Mammary epithelial cell (primary cell): ENCODE data around the gene NEGR1.

Experiments used
- EZH2 ChIP-seq: IDR thresholded peaks from 2 replicates; pipeline ENCODE4 v1.6.1; 2012; ENCODE audit warnings: low read length, inconsistent platforms, borderline replicate concordance
- TF ChIP-seq, protein P1 (sequence below), 2 donors: IDR thresholded peaks in 1 of 2; conservative IDR thresholded peaks in 1 of 2; 2 replicates each; pipeline ENCODE4 v1.5.1; 2011 to 2012; ENCODE audit warnings: inconsistent platforms in 2 of 2, low read length in 2 of 2, mild to moderate bottlenecking in 2 of 2, control low read depth in 1 of 2, low read depth in 1 of 2; ENCODE audit not compliant: insufficient read depth in 1 of 2; ENCODE audit errors: extremely low read depth in 1 of 2

DNA sequence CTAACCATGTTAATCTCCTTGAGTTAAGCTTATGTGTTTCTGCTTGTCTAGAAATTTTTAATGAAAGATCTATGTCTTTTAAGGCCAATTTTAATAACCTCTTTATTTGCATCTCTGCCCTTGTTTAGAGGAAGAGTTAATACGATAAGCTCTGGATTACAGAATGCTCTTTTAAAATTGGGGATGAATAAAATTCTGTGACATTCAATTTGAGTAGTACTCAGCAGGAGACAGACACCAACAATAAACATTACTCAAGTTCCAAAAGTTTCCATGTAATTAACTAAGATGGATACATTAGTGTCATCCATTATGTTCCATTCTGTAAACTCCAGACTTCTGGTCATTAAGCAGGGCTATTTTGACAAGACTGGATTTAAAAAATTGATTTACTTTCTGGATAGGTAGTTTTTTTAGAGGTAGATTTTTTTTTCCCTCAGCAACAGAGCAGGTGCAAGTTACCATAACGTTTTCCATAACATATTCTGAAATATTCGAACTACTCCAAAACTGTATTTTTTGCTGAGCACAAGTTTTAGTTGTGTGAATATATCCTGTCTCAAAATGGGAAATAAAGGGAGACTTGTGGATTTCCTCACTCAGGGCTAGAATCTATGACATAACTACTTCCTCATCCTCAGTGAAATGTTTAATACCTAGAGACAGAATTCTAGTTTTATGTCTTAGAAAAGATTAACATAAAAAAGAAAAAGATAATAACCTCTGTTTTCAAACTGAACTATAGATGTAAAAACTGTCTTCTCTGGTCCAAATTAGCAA lies 221.7 kb downstream of the NEGR1 start:
- TF ChIP-seq, protein P1, sequence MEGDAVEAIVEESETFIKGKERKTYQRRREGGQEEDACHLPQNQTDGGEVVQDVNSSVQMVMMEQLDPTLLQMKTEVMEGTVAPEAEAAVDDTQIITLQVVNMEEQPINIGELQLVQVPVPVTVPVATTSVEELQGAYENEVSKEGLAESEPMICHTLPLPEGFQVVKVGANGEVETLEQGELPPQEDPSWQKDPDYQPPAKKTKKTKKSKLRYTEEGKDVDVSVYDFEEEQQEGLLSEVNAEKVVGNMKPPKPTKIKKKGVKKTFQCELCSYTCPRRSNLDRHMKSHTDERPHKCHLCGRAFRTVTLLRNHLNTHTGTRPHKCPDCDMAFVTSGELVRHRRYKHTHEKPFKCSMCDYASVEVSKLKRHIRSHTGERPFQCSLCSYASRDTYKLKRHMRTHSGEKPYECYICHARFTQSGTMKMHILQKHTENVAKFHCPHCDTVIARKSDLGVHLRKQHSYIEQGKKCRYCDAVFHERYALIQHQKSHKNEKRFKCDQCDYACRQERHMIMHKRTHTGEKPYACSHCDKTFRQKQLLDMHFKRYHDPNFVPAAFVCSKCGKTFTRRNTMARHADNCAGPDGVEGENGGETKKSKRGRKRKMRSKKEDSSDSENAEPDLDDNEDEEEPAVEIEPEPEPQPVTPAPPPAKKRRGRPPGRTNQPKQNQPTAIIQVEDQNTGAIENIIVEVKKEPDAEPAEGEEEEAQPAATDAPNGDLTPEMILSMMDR (conservative IDR thresholded peaks at IDR 0.05 in 1 of 2, IDR thresholded peaks at IDR 0.05 in 1 of 2; ENCODE audit: extremely low read depth in 1 of 2, insufficient read depth in 1 of 2, low read depth in 1 of 2, low read length in 2 of 2): no peak
- no peak for TF ChIP-seq EZH2
